ENCODE measurements around the gene TFB1M.

TFB1M gene

DNA sequence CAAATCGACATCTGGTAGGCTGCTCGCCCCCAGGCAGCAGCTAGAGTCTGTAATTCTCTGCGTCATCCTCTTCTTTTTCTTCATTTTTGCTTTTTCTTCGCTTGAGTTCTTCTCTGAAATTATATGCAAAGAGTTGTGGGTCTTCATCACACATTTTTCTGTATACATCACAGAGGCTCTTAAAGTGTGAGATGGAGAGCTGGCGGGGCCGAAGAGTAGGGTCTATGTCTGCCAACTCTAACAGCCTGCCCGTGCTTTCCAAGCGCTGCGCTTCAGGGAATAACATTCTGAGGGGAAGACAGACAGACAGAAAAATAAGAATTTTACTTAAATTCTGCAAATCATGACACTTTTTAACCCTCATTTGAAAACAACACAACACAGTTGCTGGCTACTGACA lies 56.5 kb downstream of the TFB1M start:
- H4K91ac ChIP-seq (ENCODE audit: low read length), result no peak overlapping the region
- peaks cover 25 to 74% of the 10 kb centered on the region in 2 experiments for H3K36me3 ChIP-seq (ENCODE audit: control insufficient read depth in 1 of 2, insufficient read depth in 2 of 2, low read depth in 1 of 2, low read length in 2 of 2)
- H3K79me1 ChIP-seq (replicated peaks; ENCODE audit: low read length, poor library complexity, severe bottlenecking), result peaks cover 13% of the 10 kb centered on the region
- no peak overlapping the region for H2AK5ac ChIP-seq (ENCODE audit: low read length, severe bottlenecking)
- DNase-seq, result no peak
- H3K9ac ChIP-seq (ENCODE audit: low read length), result no peak overlapping the region
- H3K18ac ChIP-seq (ENCODE audit: low read depth in 1 of 2, low read length in 2 of 2), result no peak overlapping the region
- H3K4me3 ChIP-seq (ENCODE audit: insufficient read depth in 1 of 2, low read depth in 1 of 2, low read length in 2 of 2), result no peak overlapping the region
- no peaks in the 10 kb centered on the region for H3K9me3 ChIP-seq (ENCODE audit: control insufficient read depth, low read length)
- no peak overlapping the region for H2BK15ac ChIP-seq (ENCODE audit: low read depth, poor library complexity, severe bottlenecking)
- no peak overlapping the region for H3K14ac ChIP-seq (ENCODE audit: low read length in 2 of 2)
- peaks cover 3% of the 10 kb centered on the region for H3K4me1 ChIP-seq (ENCODE audit: control insufficient read depth, insufficient read depth, low read depth, low read length)
- WGBS, result 94% methylated on average over 8 of the region's 9 CpGs
- no peak overlapping the region for H3K4me2 ChIP-seq (ENCODE audit: low read length, poor library complexity, severe bottlenecking)
- H3K27ac ChIP-seq (ENCODE audit: low read length, poor library complexity, severe bottlenecking), result no peak overlapping the region
- H3K4ac ChIP-seq (ENCODE audit: low read depth in 1 of 2, low read length in 2 of 2), result no peak overlapping the region
- no peak overlapping the region for H4K8ac ChIP-seq (ENCODE audit: low read length)
- H2AFZ ChIP-seq (ENCODE audit: low read depth, low read length), result no peak overlapping the region
- no peak overlapping the region for H2BK120ac ChIP-seq (ENCODE audit: low read depth, low read length)
- H3K27me3 ChIP-seq (ENCODE audit: control insufficient read depth in 1 of 2, insufficient read depth in 1 of 2, low read length in 2 of 2), result no peaks in the 10 kb centered on the region
- no peak overlapping the region for H3K23ac ChIP-seq (ENCODE audit: low read length in 2 of 2)
- H2BK12ac ChIP-seq (ENCODE audit: low read length in 2 of 2), result no peak overlapping the region
- no peak overlapping the region for H2BK5ac ChIP-seq (ENCODE audit: low read depth, low read length, poor library complexity, severe bottlenecking)

DNA sequence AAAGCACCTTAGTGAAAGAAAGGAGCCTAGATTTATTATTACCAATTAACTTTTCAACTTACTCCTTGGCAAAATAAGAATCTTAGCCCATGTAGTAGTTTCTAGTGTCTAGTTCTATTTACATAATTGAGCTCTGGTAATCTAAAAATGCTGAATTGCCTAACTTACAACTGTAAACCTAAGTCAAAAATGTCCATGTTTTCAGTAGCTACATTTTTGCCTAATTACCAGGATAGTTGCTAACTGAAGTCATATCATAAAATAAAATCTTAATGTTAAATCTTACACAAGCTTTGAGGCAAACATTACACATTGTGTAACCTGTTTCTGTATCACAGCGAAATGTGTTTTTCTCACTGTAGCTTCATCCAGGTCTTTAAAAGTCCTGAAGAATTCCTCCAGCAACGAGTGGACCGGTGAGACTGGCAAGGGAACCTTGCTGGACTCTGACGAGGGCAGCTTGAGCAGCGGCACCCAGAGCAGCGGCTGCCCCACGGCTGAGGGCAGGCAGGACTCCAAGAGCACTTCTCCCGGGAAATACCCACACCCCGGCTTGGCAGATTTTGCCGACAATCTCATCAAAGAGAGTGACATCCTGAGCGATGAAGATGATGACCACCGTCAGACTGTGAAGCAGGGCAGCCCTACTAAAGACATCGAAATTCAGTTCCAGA lies 58.0 kb downstream of the TFB1M start:
- H2BK12ac ChIP-seq (ENCODE audit: low read length in 2 of 2), result no peak overlapping the region
- no peak overlapping the region for H4K91ac ChIP-seq (ENCODE audit: low read length)
- H3K23ac ChIP-seq (ENCODE audit: low read length in 2 of 2), result no peak overlapping the region
- H2AK5ac ChIP-seq (ENCODE audit: low read length, severe bottlenecking), result no peak overlapping the region
- peaks cover 28 to 85% of the 10 kb centered on the region in 2 experiments for H3K36me3 ChIP-seq (ENCODE audit: control insufficient read depth in 1 of 2, insufficient read depth in 2 of 2, low read depth in 1 of 2, low read length in 2 of 2)
- no peak overlapping the region for H3K4ac ChIP-seq (ENCODE audit: low read depth in 1 of 2, low read length in 2 of 2)
- no peak overlapping the region for H2BK15ac ChIP-seq (ENCODE audit: low read depth, poor library complexity, severe bottlenecking)
- no peak overlapping the region for H2AFZ ChIP-seq (ENCODE audit: low read depth, low read length)
- no peak overlapping the region for H3K4me2 ChIP-seq (ENCODE audit: low read length, poor library complexity, severe bottlenecking)
- H3K27ac ChIP-seq (ENCODE audit: low read length, poor library complexity, severe bottlenecking), result no peak overlapping the region
- peaks cover 4% of the 10 kb centered on the region for H3K4me1 ChIP-seq (ENCODE audit: control insufficient read depth, insufficient read depth, low read depth, low read length)
- no peak overlapping the region for H3K9ac ChIP-seq (ENCODE audit: low read length)
- H3K79me1 ChIP-seq (replicated peaks; ENCODE audit: low read length, poor library complexity, severe bottlenecking), result peaks cover 7% of the 10 kb centered on the region
- H3K27me3 ChIP-seq (ENCODE audit: control insufficient read depth in 1 of 2, insufficient read depth in 1 of 2, low read length in 2 of 2), result no peaks in the 10 kb centered on the region
- no peak overlapping the region for H3K4me3 ChIP-seq (ENCODE audit: insufficient read depth in 1 of 2, low read depth in 1 of 2, low read length in 2 of 2)
- no peak overlapping the region for H4K8ac ChIP-seq (ENCODE audit: low read length)
- no peak overlapping the region for H2BK120ac ChIP-seq (ENCODE audit: low read depth, low read length)
- H3K14ac ChIP-seq (ENCODE audit: low read length in 2 of 2), result no peak overlapping the region
- DNase-seq, result no peak
- no peak overlapping the region for H3K18ac ChIP-seq (ENCODE audit: low read depth in 1 of 2, low read length in 2 of 2)
- no peak overlapping the region for H2BK5ac ChIP-seq (ENCODE audit: low read depth, low read length, poor library complexity, severe bottlenecking)
- H3K9me3 ChIP-seq (ENCODE audit: control insufficient read depth, low read length), result no peaks in the 10 kb centered on the region
- 90% methylated on average over 13 of the region's 13 CpGs for whole genome bisulfite sequencing

DNA sequence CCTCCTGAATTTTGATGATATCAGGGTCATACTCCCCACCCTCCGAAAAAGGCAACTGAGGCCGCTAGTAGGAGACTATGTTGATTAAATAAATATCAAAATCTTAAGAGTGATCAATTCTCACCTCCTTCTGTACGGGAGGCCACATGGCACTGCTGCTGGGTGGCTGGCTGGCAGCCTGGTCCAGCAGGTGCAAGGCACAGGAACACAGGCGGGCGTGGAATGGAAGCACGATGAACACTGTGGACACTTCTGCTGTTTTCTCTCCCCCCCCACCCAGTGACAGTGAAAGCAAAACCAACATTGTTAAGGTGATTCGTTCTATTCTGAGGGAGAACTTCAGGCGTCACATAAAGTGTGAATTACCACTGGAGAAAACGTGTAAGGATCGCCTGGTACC lies 60.1 kb downstream of the TFB1M start:
- Histone ChIP-seq H4K91ac (ENCODE audit: low read length) (no peak overlapping the region), H3K4me1 (ENCODE audit: control insufficient read depth, insufficient read depth, low read depth, low read length) (peaks cover 4% of the 10 kb centered on the region), H3K36me3 (ENCODE audit: control insufficient read depth in 1 of 2, insufficient read depth in 2 of 2, low read depth in 1 of 2, low read length in 2 of 2) (peaks cover 26 to 89% of the 10 kb centered on the region in 2 experiments), H3K23ac (ENCODE audit: low read length in 2 of 2) (no peak overlapping the region), H2AK5ac (ENCODE audit: low read length, severe bottlenecking) (no peak overlapping the region), H3K4me3 (ENCODE audit: insufficient read depth in 1 of 2, low read depth in 1 of 2, low read length in 2 of 2) (no peak overlapping the region), H2BK120ac (ENCODE audit: low read depth, low read length) (no peak overlapping the region), H3K9me3 (ENCODE audit: control insufficient read depth, low read length) (no peaks in the 10 kb centered on the region), H3K4ac (ENCODE audit: low read depth in 1 of 2, low read length in 2 of 2) (no peak overlapping the region), H2BK5ac (ENCODE audit: low read depth, low read length, poor library complexity, severe bottlenecking) (no peak overlapping the region), H3K79me1 (replicated peaks; ENCODE audit: low read length, poor library complexity, severe bottlenecking) (peaks cover 3% of the 10 kb centered on the region), H4K8ac (ENCODE audit: low read length) (no peak overlapping the region), H2BK12ac (ENCODE audit: low read length in 2 of 2) (no peak overlapping the region), H3K27me3 (ENCODE audit: control insufficient read depth in 1 of 2, insufficient read depth in 1 of 2, low read length in 2 of 2) (no peaks in the 10 kb centered on the region), H3K4me2 (ENCODE audit: low read length, poor library complexity, severe bottlenecking) (no peak overlapping the region), H3K9ac (ENCODE audit: low read length) (no peak overlapping the region), H3K18ac (ENCODE audit: low read depth in 1 of 2, low read length in 2 of 2) (peak overlapping the region in 1 of 2 experiments; percentile 67), H2BK15ac (ENCODE audit: low read depth, poor library complexity, severe bottlenecking) (peak overlapping the region; percentile 60), H2AFZ (ENCODE audit: low read depth, low read length) (no peak overlapping the region), H3K27ac (ENCODE audit: low read length, poor library complexity, severe bottlenecking) (no peak overlapping the region), H3K14ac (ENCODE audit: low read length in 2 of 2) (no peak overlapping the region)
- WGBS, result 94% methylated on average over 10 of the region's 10 CpGs
- DNase-seq, result no peak

DNA sequence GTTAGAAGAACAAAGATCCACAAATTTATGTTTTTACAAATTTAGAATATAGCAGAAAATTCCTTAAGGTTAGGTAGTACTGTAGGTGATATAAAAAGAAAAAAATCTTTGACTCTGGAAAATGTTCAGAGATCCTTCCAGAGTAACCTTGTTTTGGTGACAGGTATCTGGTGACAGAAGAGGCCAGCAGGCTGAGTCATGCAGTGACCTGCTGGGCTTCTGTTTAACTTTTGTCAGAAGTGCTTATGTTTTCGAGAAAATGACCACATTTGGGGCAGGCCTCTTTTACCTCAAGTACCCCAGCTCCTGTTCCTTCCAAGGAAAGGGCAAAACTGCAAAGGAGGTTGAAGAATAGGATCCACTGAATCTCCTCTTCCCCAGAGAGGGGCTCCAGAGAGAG lies 60.9 kb downstream of the TFB1M start:
- H2AFZ ChIP-seq (ENCODE audit: low read depth, low read length), result no peak overlapping the region
- DNase-seq, result no peak
- H3K27me3 ChIP-seq (ENCODE audit: control insufficient read depth in 1 of 2, insufficient read depth in 1 of 2, low read length in 2 of 2), result no peaks in the 10 kb centered on the region
- H3K9ac ChIP-seq (ENCODE audit: low read length), result no peak overlapping the region
- H4K91ac ChIP-seq (ENCODE audit: low read length), result no peak overlapping the region
- H3K23ac ChIP-seq (ENCODE audit: low read length in 2 of 2), result no peak overlapping the region
- H2BK12ac ChIP-seq (ENCODE audit: low read length in 2 of 2), result no peak overlapping the region
- peak overlapping the region; percentile 2 for H4K8ac ChIP-seq (ENCODE audit: low read length)
- no peaks in the 10 kb centered on the region for H3K9me3 ChIP-seq (ENCODE audit: control insufficient read depth, low read length)
- no peak overlapping the region for H2BK15ac ChIP-seq (ENCODE audit: low read depth, poor library complexity, severe bottlenecking)
- H3K4ac ChIP-seq (ENCODE audit: low read depth in 1 of 2, low read length in 2 of 2), result no peak overlapping the region
- peaks cover 1% of the 10 kb centered on the region for H3K79me1 ChIP-seq (replicated peaks; ENCODE audit: low read length, poor library complexity, severe bottlenecking)
- H3K4me2 ChIP-seq (ENCODE audit: low read length, poor library complexity, severe bottlenecking), result no peak overlapping the region
- H2BK120ac ChIP-seq (ENCODE audit: low read depth, low read length), result no peak overlapping the region
- H3K27ac ChIP-seq (ENCODE audit: low read length, poor library complexity, severe bottlenecking), result no peak overlapping the region
- H3K14ac ChIP-seq (ENCODE audit: low read length in 2 of 2), result no peak overlapping the region
- no peak overlapping the region for H3K18ac ChIP-seq (ENCODE audit: low read depth in 1 of 2, low read length in 2 of 2)
- H2AK5ac ChIP-seq (ENCODE audit: low read length, severe bottlenecking), result no peak overlapping the region
- no peak overlapping the region for H2BK5ac ChIP-seq (ENCODE audit: low read depth, low read length, poor library complexity, severe bottlenecking)
- H3K4me1 ChIP-seq (ENCODE audit: control insufficient read depth, insufficient read depth, low read depth, low read length), result peaks cover 4% of the 10 kb centered on the region
- no peak overlapping the region for H3K4me3 ChIP-seq (ENCODE audit: insufficient read depth in 1 of 2, low read depth in 1 of 2, low read length in 2 of 2)
- H3K36me3 ChIP-seq (ENCODE audit: control insufficient read depth in 1 of 2, insufficient read depth in 2 of 2, low read depth in 1 of 2, low read length in 2 of 2), result peaks cover 20 to 82% of the 10 kb centered on the region in 2 experiments
- no CpG with 5 or more reads among the region's 1 CpG for WGBS

Data from mesenchymal stem cell (in vitro differentiated cells and primary cell).